ENCODE data around the gene RAB25.
A peak's percentile ranks its signal among the peaks of the same experiment; 100 is the strongest.

Gene RAB25

DNA sequence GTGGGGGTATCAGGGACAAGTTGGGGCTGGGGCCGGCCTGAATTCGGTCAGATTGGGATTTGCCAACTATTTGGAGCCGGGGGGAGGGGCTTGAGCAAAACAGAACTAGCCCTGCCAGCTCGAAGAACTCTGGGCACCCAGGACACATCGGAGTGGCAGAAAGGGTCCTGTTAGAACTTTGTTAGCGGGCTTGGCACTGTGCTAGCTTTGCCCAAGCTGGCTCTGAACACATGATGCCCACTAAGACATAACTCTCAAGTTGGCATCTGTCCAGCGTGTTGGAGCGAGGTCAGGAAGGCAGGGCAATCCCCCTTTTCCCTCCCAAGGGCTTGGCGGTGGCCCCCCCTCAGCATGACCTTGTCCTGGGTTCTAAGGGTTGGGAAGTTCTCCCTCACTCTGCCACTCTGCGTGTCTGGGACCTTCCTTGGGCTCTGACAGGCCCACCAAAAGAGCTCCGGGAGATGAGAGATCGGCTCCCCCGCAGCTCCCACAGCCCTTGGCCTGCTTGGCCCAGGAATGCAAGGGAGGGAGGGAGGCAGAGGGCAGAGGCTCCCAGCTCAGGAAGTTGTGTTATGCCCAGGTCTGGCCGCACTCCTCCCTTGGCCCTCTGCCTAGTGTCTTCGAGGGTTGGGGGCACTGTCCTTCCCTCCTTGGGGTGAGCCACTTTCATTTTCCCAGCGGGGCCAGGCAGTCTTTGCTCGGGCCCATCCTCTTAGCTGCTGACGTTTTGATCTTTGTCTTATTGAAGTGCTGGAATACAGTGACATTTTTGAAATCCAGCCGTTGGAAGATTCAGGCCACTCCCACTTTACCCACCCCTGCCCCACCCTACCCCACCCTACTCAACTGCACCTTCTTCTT is 54.8 kb downstream of the RAB25 start (continued):
- TF ChIP-seq PRDM10 (tag by site-specific recombination; IDR thresholded peaks at IDR 0.05) (peak; percentile 67), ZBTB8A (tag by site-specific recombination; IDR thresholded peaks at IDR 0.05) (no peak), ZNF426 (tag by site-specific recombination; IDR thresholded peaks at IDR 0.05) (no peak), ZNF121 (tag by site-specific recombination; IDR thresholded peaks at IDR 0.05) (no peak), ZNF132 (tag by site-specific recombination; IDR thresholded peaks at IDR 0.05; ENCODE audit: borderline replicate concordance) (no peak), YY1 (tag by site-specific recombination; IDR thresholded peaks at IDR 0.05) (no peak), ZNF335 (tag by site-specific recombination; conservative IDR thresholded peaks at IDR 0.05) (no peak), KLF9 (tag by site-specific recombination; IDR thresholded peaks at IDR 0.05; ENCODE audit: low read depth) (0 out of 2 replicates have a peak, but pooled peaks have one; percentile 10), ZNF202 (tag by site-specific recombination; IDR thresholded peaks at IDR 0.05; ENCODE audit: borderline replicate concordance) (no peak), ZNF416 (tag by site-specific recombination; IDR thresholded peaks at IDR 0.05) (no peak), ZNF670 (tag by site-specific recombination; IDR thresholded peaks at IDR 0.05; ENCODE audit: low read depth) (no peak), ZNF184 (tag by site-specific recombination; IDR thresholded peaks at IDR 0.05) (no peak), ZNF513 (tag by site-specific recombination; IDR thresholded peaks at IDR 0.05) (no peak), PRDM1 (tag by site-specific recombination; IDR thresholded peaks at IDR 0.05) (no peak), ZNF580 (tag by site-specific recombination; IDR thresholded peaks at IDR 0.05) (no peak), ZFP69B (tag by site-specific recombination; IDR thresholded peaks at IDR 0.05) (no peak), ZSCAN5A (tag by site-specific recombination; IDR thresholded peaks at IDR 0.05) (no peak), ZSCAN16 (tag by site-specific recombination; IDR thresholded peaks at IDR 0.05) (no peak), ZBTB6 (tag by site-specific recombination; IDR thresholded peaks at IDR 0.05) (no peak), ZNF341 (tag by site-specific recombination; IDR thresholded peaks at IDR 0.05; ENCODE audit: low read depth) (peak; percentile 19; the same call in 1 of the 2 replicates), FEZF1 (tag by site-specific recombination; IDR thresholded peaks at IDR 0.05) (no peak), ZNF76 (tag by site-specific recombination; IDR thresholded peaks at IDR 0.05; ENCODE audit: borderline replicate concordance, low read depth) (no peak)
- TF ChIP-seq, protein P1, sequence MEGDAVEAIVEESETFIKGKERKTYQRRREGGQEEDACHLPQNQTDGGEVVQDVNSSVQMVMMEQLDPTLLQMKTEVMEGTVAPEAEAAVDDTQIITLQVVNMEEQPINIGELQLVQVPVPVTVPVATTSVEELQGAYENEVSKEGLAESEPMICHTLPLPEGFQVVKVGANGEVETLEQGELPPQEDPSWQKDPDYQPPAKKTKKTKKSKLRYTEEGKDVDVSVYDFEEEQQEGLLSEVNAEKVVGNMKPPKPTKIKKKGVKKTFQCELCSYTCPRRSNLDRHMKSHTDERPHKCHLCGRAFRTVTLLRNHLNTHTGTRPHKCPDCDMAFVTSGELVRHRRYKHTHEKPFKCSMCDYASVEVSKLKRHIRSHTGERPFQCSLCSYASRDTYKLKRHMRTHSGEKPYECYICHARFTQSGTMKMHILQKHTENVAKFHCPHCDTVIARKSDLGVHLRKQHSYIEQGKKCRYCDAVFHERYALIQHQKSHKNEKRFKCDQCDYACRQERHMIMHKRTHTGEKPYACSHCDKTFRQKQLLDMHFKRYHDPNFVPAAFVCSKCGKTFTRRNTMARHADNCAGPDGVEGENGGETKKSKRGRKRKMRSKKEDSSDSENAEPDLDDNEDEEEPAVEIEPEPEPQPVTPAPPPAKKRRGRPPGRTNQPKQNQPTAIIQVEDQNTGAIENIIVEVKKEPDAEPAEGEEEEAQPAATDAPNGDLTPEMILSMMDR (tag by site-specific recombination; IDR thresholded peaks at IDR 0.05) = 0 out of 2 replicates have a peak, but pooled peaks have one; percentile 1
- TF ChIP-seq, protein P2, sequence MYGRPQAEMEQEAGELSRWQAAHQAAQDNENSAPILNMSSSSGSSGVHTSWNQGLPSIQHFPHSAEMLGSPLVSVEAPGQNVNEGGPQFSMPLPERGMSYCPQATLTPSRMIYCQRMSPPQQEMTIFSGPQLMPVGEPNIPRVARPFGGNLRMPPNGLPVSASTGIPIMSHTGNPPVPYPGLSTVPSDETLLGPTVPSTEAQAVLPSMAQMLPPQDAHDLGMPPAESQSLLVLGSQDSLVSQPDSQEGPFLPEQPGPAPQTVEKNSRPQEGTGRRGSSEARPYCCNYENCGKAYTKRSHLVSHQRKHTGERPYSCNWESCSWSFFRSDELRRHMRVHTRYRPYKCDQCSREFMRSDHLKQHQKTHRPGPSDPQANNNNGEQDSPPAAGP (tag by site-specific recombination; IDR thresholded peaks at IDR 0.05) = peak; percentile 71
- TF ChIP-seq, protein P3, sequence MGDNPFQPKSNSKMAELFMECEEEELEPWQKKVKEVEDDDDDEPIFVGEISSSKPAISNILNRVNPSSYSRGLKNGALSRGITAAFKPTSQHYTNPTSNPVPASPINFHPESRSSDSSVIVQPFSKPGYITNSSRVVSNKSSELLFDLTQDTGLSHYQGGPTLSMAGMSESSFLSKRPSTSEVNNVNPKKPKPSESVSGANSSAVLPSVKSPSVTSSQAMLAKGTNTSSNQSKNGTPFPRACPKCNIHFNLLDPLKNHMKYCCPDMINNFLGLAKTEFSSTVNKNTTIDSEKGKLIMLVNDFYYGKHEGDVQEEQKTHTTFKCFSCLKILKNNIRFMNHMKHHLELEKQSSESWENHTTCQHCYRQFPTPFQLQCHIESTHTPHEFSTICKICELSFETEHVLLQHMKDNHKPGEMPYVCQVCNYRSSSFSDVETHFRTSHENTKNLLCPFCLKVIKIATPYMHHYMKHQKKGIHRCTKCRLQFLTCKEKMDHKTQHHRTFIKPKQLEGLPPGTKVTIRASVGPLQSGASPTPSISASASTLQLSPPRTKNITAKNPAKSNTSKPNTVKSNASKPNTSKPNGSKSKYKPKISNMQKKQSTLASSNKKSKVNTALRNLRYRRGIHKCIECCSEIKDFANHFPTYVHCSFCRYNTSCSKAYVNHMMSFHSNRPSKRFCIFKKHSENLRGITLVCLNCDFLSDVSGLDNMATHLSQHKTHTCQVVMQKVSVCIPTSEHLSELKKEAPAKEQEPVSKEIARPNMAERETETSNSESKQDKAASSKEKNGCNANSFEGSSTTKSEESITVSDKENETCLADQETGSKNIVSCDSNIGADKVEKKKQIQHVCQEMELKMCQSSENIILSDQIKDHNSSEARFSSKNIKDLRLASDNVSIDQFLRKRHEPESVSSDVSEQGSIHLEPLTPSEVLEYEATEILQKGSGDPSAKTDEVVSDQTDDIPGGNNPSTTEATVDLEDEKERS (tag by site-specific recombination; IDR thresholded peaks at IDR 0.05) = no peak

Measured in HEK293 (cell line).